ENCODE data around the gene LRP11. TPM values are rescaled to one million over a fixed set of nuclear protein-coding genes. Genes with fewer than 3 reads are reported as not detected.

Gene LRP11
- total and polyA plus RNA-seq, 2 of the 13 experiments (the other 11 are each of a cell fraction or from before 2014, with no cell fraction given) = 32.4 to 48.9 TPM

DNA sequence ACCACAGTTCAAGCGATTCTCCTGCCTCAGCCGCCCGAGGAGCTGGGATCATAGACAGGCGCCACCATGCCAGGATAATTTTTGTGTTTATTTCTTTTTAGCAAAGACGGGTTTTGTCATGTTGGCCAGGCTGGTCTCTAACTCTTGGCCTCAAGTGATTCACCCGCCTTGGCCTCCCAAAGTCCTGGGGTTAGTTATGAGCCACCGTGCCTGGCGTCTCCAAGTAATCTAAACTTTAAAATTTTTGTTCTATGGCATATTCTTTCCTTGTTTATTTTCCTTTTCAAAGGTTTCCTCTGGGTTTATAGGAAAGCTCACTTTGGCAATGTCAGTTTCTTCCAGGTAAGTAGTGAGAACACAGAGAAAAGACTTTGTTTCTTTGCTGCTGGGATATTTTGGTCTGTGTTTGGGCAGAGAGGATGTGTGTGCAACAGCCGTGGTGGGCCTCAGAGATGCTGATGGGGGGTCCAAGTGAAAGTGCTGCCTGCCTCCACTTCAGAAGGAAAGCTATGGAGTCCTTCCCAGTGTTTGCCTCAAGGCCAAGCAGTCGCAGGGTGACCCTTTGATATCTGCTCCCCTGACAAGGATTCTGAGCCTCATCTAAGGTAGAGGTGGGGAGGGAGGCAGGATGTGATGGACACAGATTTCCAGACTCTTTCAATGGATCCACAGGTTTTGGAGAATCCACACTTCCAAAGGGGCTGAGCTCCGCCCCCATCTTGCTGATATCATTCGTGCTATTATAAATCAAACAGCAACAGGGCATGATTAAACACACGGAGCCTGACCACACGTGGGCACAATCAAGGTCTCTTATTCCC lies 2.3 kb downstream of the LRP11 start (continued):
- TF ChIP-seq, protein P1, sequence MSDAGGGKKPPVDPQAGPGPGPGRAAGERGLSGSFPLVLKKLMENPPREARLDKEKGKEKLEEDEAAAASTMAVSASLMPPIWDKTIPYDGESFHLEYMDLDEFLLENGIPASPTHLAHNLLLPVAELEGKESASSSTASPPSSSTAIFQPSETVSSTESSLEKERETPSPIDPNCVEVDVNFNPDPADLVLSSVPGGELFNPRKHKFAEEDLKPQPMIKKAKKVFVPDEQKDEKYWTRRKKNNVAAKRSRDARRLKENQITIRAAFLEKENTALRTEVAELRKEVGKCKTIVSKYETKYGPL (CRISPR knock-in tag; IDR thresholded peaks at IDR 0.05) = no peak
- TF ChIP-seq, protein P2, sequence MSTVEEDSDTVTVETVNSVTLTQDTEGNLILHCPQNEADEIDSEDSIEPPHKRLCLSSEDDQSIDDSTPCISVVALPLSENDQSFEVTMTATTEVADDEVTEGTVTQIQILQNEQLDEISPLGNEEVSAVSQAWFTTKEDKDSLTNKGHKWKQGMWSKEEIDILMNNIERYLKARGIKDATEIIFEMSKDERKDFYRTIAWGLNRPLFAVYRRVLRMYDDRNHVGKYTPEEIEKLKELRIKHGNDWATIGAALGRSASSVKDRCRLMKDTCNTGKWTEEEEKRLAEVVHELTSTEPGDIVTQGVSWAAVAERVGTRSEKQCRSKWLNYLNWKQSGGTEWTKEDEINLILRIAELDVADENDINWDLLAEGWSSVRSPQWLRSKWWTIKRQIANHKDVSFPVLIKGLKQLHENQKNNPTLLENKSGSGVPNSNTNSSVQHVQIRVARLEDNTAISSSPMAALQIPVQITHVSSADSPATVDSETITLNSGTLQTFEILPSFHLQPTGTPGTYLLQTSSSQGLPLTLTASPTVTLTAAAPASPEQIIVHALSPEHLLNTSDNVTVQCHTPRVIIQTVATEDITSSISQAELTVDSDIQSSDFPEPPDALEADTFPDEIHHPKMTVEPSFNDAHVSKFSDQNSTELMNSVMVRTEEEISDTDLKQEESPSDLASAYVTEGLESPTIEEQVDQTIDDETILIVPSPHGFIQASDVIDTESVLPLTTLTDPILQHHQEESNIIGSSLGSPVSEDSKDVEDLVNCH (CRISPR knock-in tag; IDR thresholded peaks at IDR 0.05) = no peak
- TF ChIP-seq ZNF570 (CRISPR knock-in tag; IDR thresholded peaks at IDR 0.05; ENCODE audit: borderline replicate concordance) (no peak), ZFY (CRISPR knock-in tag; IDR thresholded peaks at IDR 0.05) (no peak), ZNF589 (CRISPR knock-in tag; conservative IDR thresholded peaks at IDR 0.05) (no peak), ATF1 (CRISPR knock-in tag; IDR thresholded peaks at IDR 0.05) (no peak), HHEX (CRISPR knock-in tag; IDR thresholded peaks at IDR 0.05) (no peak), RBM22 (optimal IDR thresholded peaks at IDR 0.05; ENCODE audit: low read length) (no peak), ZNF841 (CRISPR knock-in tag; IDR thresholded peaks at IDR 0.05; ENCODE audit: borderline replicate concordance) (no peak), ZSCAN29 (CRISPR knock-in tag; conservative IDR thresholded peaks at IDR 0.05) (no peak), JDP2 (CRISPR knock-in tag; IDR thresholded peaks at IDR 0.05; ENCODE audit: borderline replicate concordance) (no peak), ZNF10 (CRISPR knock-in tag; IDR thresholded peaks at IDR 0.05; ENCODE audit: borderline replicate concordance, low read depth) (no peak), CEBPB (IDR thresholded peaks at IDR 0.05; ENCODE audit: borderline replicate concordance, low read depth, low read length) (no peak), ZNF292 (CRISPR knock-in tag; IDR thresholded peaks at IDR 0.05; ENCODE audit: borderline replicate concordance, low read depth) (no peak), AGO2 (optimal IDR thresholded peaks at IDR 0.05; ENCODE audit: low read depth, low read length) (no peak), ZBTB7A (CRISPR knock-in tag; IDR thresholded peaks at IDR 0.05) (0 out of 2 replicates have a peak, but pooled peaks have one; percentile 16), MBNL3 (CRISPR knock-in tag; conservative IDR thresholded peaks at IDR 0.05) (no peak), NR2F6 (IDR thresholded peaks at IDR 0.05) (0 out of 2 replicates have a peak, but pooled peaks have one; percentile 33), NR2F6 (CRISPR knock-in tag; IDR thresholded peaks at IDR 0.05) (no peak)
- TF ChIP-seq, protein P3, sequence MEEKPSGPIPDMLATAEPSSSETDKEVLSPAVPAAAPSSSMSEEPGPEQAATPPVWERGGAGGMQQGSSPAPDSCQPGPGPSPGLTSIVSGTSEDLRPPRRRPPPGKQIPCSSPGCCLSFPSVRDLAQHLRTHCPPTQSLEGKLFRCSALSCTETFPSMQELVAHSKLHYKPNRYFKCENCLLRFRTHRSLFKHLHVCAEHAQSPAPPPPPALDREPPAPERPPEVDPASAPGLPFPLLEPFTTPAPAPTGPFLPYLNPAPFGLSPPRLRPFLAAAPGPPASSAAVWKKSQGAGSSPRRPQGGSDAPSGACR (CRISPR knock-in tag; IDR thresholded peaks at IDR 0.05) = 0 out of 2 replicates have a peak, but pooled peaks have one; percentile 40
- TF ChIP-seq, protein P4, sequence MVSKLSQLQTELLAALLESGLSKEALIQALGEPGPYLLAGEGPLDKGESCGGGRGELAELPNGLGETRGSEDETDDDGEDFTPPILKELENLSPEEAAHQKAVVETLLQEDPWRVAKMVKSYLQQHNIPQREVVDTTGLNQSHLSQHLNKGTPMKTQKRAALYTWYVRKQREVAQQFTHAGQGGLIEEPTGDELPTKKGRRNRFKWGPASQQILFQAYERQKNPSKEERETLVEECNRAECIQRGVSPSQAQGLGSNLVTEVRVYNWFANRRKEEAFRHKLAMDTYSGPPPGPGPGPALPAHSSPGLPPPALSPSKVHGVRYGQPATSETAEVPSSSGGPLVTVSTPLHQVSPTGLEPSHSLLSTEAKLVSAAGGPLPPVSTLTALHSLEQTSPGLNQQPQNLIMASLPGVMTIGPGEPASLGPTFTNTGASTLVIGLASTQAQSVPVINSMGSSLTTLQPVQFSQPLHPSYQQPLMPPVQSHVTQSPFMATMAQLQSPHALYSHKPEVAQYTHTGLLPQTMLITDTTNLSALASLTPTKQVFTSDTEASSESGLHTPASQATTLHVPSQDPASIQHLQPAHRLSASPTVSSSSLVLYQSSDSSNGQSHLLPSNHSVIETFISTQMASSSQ (IDR thresholded peaks at IDR 0.05; ENCODE audit: low read depth) = no peak
- TF ChIP-seq, protein P4 (CRISPR knock-in tag; IDR thresholded peaks at IDR 0.05; ENCODE audit: borderline replicate concordance) = no peak
